ENCODE measurements around the gene ADCY6.
A peak's percentile ranks its signal among the peaks of the same experiment; 100 is the strongest.

Gene ADCY6

DNA sequence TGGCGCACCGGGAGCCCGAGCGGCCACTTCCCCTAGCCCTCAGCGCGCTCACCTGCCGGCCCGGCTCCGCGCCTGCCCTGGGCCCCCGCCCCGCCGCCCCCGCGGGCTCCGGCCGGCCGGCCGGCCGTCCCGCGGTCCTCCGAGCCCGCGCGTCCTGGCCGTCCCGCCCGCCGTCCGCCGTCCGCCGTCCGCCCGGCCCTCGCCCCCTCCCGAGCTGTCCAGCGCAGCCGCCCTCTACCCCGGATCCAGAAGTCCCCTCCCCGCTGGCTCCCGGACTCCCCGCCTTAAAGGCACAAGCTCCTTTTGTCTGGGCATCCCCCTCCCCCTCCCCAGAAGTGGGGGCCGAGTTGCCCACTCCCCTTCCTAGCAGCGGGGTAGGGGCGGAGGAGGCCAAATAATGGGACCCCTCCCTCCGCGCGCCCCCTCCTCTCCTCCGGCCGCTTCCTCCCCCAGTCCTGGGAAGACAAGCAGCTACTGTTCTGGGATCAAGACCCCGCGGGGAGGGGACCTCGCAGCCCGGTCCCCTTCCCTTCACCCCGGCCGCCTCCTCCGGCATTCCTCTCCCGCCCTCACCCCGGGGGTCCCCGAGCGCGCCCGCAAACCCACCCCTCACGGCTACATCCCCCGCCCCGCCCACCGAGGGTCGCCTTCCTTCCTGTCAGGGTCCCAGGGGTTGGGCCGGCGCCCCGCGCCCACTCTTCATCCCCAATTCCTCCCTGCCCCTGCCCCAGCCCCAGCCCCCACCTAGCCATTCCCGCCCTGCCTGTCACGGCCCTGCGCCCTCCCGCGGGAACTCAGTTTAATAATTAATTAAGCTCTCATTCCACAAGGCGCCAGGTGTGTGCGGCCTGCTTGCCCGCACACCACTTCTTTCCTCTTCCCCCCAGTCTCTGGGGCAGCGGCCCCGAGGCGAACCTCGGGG is at the start of gene ADCY6:
Gene ADCY6 (minus strand): TSS at position 236 of the 922 bp plus-strand sequence. CDS start 5,655 bp downstream, outside the sequence.
- Mint-ChIP-seq H3K4me3 (peak within 1 kb of the TSS; percentile 54), H3K36me3 (ENCODE audit: low read depth) (no peaks in the 10 kb centered on the region), H3K27me3 (ENCODE audit: low read depth) (peaks cover 51% of the 10 kb centered on the region), H3K4me1 (ENCODE audit: low read depth) (no peaks in the 10 kb centered on the region), H3K27ac (no peak within 1 kb of the TSS), H3K9me3 (no peaks in the 10 kb centered on the region)

GRCh38 chr12:48838048-48838447 is 49.2 kb upstream of the ADCY6 start:
- Mint-ChIP-seq H3K27me3 (ENCODE audit: low read depth) (no peaks in the 10 kb centered on the region), H3K27ac (no peak overlapping the region), H3K36me3 (ENCODE audit: low read depth) (peaks cover 49% of the 10 kb centered on the region), H3K4me1 (ENCODE audit: low read depth) (no peaks in the 10 kb centered on the region), H3K9me3 (no peaks in the 10 kb centered on the region), H3K4me3 (no peak overlapping the region)

- Mint-ChIP-seq H3K9me3 (no peaks in the 10 kb centered on the region), H3K4me1 (ENCODE audit: low read depth) (no peaks in the 10 kb centered on the region), H3K4me3 (no peak overlapping the region), H3K27ac (no peak overlapping the region), H3K36me3 (ENCODE audit: low read depth) (peaks cover 64% of the 10 kb centered on the region), H3K27me3 (ENCODE audit: low read depth) (no peaks in the 10 kb centered on the region)
Measured at GRCh38 chr12:48832321-48833060, 43.6 kb upstream of the ADCY6 start.

GRCh38 chr12:48831257-48831656 is 42.4 kb upstream of the ADCY6 start:
- Mint-ChIP-seq H3K36me3 (ENCODE audit: low read depth) (peaks cover 53% of the 10 kb centered on the region), H3K9me3 (no peaks in the 10 kb centered on the region), H3K4me1 (ENCODE audit: low read depth) (no peaks in the 10 kb centered on the region), H3K4me3 (no peak overlapping the region), H3K27ac (no peak overlapping the region), H3K27me3 (ENCODE audit: low read depth) (no peaks in the 10 kb centered on the region)

DNA sequence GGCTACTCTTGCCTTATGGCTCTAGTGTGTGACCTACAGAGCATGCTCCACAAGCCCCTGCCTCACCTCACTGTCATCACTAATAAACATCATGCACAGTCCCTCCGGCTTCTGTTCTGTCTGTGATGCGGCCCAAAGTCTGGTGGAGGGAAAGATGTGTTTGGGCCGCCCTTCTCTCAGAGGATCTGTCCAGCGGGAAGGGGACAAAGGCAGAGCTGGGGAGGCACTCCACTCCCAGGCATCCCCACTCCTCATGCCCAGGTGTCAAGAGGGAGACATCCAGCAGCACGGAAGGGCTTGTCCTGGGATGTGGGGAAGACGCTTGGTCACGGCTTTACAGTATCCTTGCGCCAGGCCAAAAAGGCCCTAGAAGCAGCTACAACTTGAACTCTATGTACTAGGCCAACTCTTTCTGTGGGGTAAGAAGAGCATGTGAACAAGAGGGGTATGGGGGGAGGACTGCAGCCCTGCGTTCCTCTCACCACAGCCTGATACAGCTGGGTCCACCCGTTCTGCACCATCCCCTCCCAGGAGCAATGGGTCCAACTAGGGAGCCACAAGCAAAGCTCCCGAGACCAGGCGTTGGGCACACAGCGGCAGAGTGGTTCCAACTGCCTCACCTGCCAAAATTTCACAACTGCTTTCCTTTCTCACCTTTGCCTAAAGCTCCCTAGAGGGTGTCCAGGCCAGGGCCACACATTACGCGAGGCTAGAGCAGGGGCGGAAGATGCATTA is 40.1 kb upstream of the ADCY6 start:
- H3K9me3 Mint-ChIP-seq: no peaks in the 10 kb centered on the region
- H3K27ac Mint-ChIP-seq: no peak overlapping the region
- H3K36me3 Mint-ChIP-seq (ENCODE audit: low read depth): peaks cover 46% of the 10 kb centered on the region
- H3K4me1 Mint-ChIP-seq (ENCODE audit: low read depth): no peaks in the 10 kb centered on the region
- H3K27me3 Mint-ChIP-seq (ENCODE audit: low read depth): no peaks in the 10 kb centered on the region
- H3K4me3 Mint-ChIP-seq: no peak overlapping the region

- no peaks in the 10 kb centered on the region for H3K9me3 Mint-ChIP-seq
- peaks cover 42% of the 10 kb centered on the region for H3K36me3 Mint-ChIP-seq (ENCODE audit: low read depth)
- H3K4me1 Mint-ChIP-seq (ENCODE audit: low read depth): no peaks in the 10 kb centered on the region
- no peaks in the 10 kb centered on the region for H3K27me3 Mint-ChIP-seq (ENCODE audit: low read depth)
- H3K27ac Mint-ChIP-seq: no peak overlapping the region
- no peak overlapping the region for H3K4me3 Mint-ChIP-seq
Measured at GRCh38 chr12:48828293-48828692, 39.4 kb upstream of the ADCY6 start.

DNA sequence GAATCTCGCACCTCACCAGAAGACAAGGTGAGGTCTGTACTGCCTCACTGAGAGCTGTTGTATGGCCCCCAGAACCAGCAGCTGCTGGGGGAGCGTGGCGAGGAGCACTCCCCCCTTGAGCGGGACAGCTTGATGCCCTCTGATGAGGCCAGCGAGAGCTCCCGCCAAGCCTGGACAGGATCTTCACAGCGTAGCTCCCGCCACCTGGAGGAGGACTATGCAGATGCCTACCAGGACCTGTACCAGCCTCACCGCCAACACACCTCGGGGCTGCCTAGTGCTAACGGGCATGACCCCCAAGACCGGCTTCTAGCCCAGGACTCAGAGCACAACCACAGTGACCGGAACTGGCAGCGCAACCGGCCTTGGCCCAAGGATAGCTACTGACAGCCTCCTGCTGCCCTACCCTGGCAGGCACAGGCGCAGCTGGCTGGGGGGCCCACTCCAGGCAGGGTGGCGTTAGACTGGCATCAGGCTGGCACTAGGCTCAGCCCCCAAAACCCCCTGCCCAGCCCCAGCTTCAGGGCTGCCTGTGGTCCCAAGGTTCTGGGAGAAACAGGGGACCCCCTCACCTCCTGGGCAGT is 38.7 kb upstream of the ADCY6 start:
- Mint-ChIP-seq H3K36me3 (ENCODE audit: low read depth) (peaks cover 40% of the 10 kb centered on the region), H3K4me3 (no peak overlapping the region), H3K4me1 (ENCODE audit: low read depth) (no peaks in the 10 kb centered on the region), H3K27me3 (ENCODE audit: low read depth) (no peaks in the 10 kb centered on the region), H3K9me3 (no peaks in the 10 kb centered on the region), H3K27ac (no peak overlapping the region)

DNA sequence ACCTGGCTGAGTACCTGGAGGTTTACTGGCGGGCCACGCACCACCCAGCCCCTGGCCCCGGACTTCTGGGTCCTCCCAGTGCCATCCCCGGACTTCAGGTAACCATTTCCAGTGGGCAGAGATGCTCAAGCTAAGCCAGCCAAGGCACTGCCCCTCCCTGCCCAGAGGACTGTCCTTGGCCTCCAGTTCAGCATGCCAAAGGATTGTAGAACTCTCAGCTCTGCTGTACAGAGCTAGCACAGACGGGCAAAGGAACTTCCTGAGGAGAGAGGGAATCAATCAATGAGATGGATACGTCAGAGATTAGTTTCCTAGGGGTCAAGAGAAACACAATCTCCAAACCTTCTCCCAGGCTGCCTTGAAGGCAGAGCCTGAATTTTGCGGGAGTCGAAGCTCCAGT is 38.1 kb upstream of the ADCY6 start:
- Mint-ChIP-seq H3K36me3 (ENCODE audit: low read depth) (peaks cover 35% of the 10 kb centered on the region), H3K27me3 (ENCODE audit: low read depth) (no peaks in the 10 kb centered on the region), H3K9me3 (no peaks in the 10 kb centered on the region), H3K4me3 (no peak overlapping the region), H3K27ac (no peak overlapping the region), H3K4me1 (ENCODE audit: low read depth) (no peaks in the 10 kb centered on the region)

GRCh38 chr12:48826209-48826855 is 37.4 kb upstream of the ADCY6 start:
- Mint-ChIP-seq H3K27me3 (ENCODE audit: low read depth) (no peaks in the 10 kb centered on the region), H3K9me3 (no peaks in the 10 kb centered on the region), H3K4me3 (no peak overlapping the region), H3K4me1 (ENCODE audit: low read depth) (no peaks in the 10 kb centered on the region), H3K27ac (no peak overlapping the region), H3K36me3 (ENCODE audit: low read depth) (peaks cover 33% of the 10 kb centered on the region)

GRCh38 chr12:48824905-48825304 is 36.0 kb upstream of the ADCY6 start:
- no peaks in the 10 kb centered on the region for H3K4me1 Mint-ChIP-seq (ENCODE audit: low read depth)
- H3K4me3 Mint-ChIP-seq: no peak overlapping the region
- H3K27me3 Mint-ChIP-seq (ENCODE audit: low read depth): peaks cover under 1% of the 10 kb centered on the region
- H3K9me3 Mint-ChIP-seq: no peaks in the 10 kb centered on the region
- H3K27ac Mint-ChIP-seq: no peak overlapping the region
- peaks cover 19% of the 10 kb centered on the region for H3K36me3 Mint-ChIP-seq (ENCODE audit: low read depth)

DNA sequence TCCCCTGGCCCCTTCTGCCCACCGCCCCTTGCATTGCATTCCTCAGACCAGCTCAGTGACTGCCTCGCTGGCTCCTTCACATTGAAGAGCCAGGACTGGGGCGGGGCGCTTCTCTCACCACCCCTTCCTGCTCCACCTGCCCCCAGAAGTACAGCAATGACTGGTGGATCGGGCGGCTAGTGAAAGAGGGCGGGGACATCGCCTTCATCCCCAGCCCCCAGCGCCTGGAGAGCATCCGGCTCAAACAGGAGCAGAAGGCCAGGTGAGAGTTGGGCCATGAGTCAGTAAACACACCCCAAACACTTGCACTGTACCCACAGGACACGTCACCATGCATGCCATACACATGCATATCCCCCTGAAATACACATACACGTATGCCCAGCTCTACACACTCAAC is 35.2 kb upstream of the ADCY6 start:
- Mint-ChIP-seq H3K27me3 (ENCODE audit: low read depth) (peaks cover 9% of the 10 kb centered on the region), H3K9me3 (no peaks in the 10 kb centered on the region), H3K4me1 (ENCODE audit: low read depth) (no peaks in the 10 kb centered on the region), H3K4me3 (no peak overlapping the region), H3K36me3 (ENCODE audit: low read depth) (peaks cover 14% of the 10 kb centered on the region), H3K27ac (no peak overlapping the region)

DNA sequence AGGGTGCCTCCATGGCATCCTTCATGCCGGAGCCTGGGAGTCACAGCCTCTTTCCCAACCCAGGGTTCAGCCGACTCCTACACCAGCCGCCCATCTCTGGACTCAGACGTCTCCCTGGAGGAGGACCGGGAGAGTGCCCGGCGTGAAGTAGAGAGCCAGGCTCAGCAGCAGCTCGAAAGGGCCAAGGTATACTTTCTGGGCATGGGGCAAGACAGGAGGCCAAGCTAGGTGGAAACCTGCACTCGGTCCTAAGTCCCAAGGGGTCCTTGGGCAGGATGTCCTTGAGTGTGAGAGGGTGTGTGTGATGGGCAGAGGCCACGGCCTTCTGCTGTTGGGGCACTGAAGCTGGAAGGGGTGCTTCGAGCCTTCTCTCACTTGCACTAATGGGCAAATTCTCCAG is 34.4 kb upstream of the ADCY6 start:
- Mint-ChIP-seq H3K4me1 (ENCODE audit: low read depth) (peaks cover 3% of the 10 kb centered on the region), H3K27ac (no peak overlapping the region), H3K4me3 (no peak overlapping the region), H3K9me3 (no peaks in the 10 kb centered on the region), H3K36me3 (ENCODE audit: low read depth) (peaks cover 5% of the 10 kb centered on the region), H3K27me3 (ENCODE audit: low read depth) (peaks cover 12% of the 10 kb centered on the region)

GRCh38 chr12:48822711-48823110 is 33.8 kb upstream of the ADCY6 start:
- H3K27ac Mint-ChIP-seq: no peak overlapping the region

DNA sequence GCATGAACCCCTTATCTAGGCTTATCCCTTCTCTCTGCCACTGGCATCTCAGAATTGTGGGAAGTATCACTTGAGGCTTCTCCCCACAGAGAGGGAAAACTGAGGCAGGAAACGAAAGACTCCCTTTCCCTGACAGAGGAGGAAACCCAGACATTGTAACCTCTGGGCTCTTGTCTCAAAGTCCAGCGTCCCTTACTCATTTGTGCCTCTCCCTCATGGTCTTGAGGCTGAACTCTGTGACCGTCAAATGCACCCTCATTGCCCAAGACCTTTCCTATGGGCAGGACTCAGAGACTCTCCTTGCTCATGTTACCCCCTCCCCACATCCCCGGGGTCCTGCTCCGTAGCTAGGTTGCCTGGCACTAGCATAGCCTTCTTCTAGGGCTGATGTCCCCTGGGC is 33.2 kb upstream of the ADCY6 start:
- H3K27me3 Mint-ChIP-seq (ENCODE audit: low read depth): peaks cover 19% of the 10 kb centered on the region
- no peak overlapping the region for H3K27ac Mint-ChIP-seq
- no peaks in the 10 kb centered on the region for H3K9me3 Mint-ChIP-seq
- H3K4me3 Mint-ChIP-seq: no peak overlapping the region
- peaks cover 3% of the 10 kb centered on the region for H3K36me3 Mint-ChIP-seq (ENCODE audit: low read depth)
- H3K4me1 Mint-ChIP-seq (ENCODE audit: low read depth): peaks cover 9% of the 10 kb centered on the region

More at GRCh38 chr12:48822711-48823110, 33.8 kb upstream of the ADCY6 start:
- no peak overlapping the region for H3K4me3 Mint-ChIP-seq
- no peaks in the 10 kb centered on the region for H3K9me3 Mint-ChIP-seq
- H3K4me1 Mint-ChIP-seq (ENCODE audit: low read depth): peaks cover 5% of the 10 kb centered on the region
- H3K27me3 Mint-ChIP-seq (ENCODE audit: low read depth): peaks cover 13% of the 10 kb centered on the region
- peaks cover 3% of the 10 kb centered on the region for H3K36me3 Mint-ChIP-seq (ENCODE audit: low read depth)

Measured in T-helper 1 cell treated with Interleukin-12 subunit alpha and Interleukin-12 subunit beta and Interleukin-4 antibody, amounts not matched to agents 30 μg/mL and 1 μg/mL, for 36 hours (primary cell).